Heart left ventricle (tissue), 13 donors: ENCODE measurements around the gene ADSS1.

ENCODE experiments used
- CTCF ChIP-seq, 12 donors: fragments of 200-600 bp; sonication (generic) in 4 of 12; IDR thresholded peaks; one replicate each; pipeline versions ENCODE4 v1.5.0 to v1.8.0; 2018 to 2022; ENCODE audit warnings: antibody characterized with exemption in 12 of 12, mild to moderate bottlenecking in 5 of 12
- POLR2A ChIP-seq, 2 donors: fragments of 450-650 bp; IDR thresholded peaks; one replicate each; pipeline ENCODE4 v1.6.1; 2017; ENCODE audit warnings: antibody characterized with exemption in 2 of 2, mild to moderate bottlenecking in 2 of 2, moderate library complexity in 2 of 2
- donor health status: ischemic (EF 13 %, LVEDD 7.1; RV severe dilation, severe dysfunction).
- donor health status: DM: no; HTN: yes; CAD: no.
- donor health status: DM: no; HTN: no; CAD: no.
- donor health status: ischemic (EF 25% LVEDD 6.9; RV normal size, moderate dysfunction).
- donor health status: ischemic (EF 25% LVEDD 5.7; RV mildly dilated, moderate dysfunction).
- donor health status: ischemic (EF 35%, LVEDD 5.7; RV mildly dilated, moderate dysfunction).
- donor health status: nonischemic (EF 11% LVEDD 7.7; RV severe dilation, severe dysfunction).
- donor health status: DM: yes; HTN: yes; CAD: no.
- donor health status: PGD.
- donor health status: ischemic (EF 29% LVEDD 5.4; RV normal size, mild dysfunction).
- donor health status: nonischemic (EF 23%, LVEDD 6.1; RV moderate dilation, normal function).

DNA sequence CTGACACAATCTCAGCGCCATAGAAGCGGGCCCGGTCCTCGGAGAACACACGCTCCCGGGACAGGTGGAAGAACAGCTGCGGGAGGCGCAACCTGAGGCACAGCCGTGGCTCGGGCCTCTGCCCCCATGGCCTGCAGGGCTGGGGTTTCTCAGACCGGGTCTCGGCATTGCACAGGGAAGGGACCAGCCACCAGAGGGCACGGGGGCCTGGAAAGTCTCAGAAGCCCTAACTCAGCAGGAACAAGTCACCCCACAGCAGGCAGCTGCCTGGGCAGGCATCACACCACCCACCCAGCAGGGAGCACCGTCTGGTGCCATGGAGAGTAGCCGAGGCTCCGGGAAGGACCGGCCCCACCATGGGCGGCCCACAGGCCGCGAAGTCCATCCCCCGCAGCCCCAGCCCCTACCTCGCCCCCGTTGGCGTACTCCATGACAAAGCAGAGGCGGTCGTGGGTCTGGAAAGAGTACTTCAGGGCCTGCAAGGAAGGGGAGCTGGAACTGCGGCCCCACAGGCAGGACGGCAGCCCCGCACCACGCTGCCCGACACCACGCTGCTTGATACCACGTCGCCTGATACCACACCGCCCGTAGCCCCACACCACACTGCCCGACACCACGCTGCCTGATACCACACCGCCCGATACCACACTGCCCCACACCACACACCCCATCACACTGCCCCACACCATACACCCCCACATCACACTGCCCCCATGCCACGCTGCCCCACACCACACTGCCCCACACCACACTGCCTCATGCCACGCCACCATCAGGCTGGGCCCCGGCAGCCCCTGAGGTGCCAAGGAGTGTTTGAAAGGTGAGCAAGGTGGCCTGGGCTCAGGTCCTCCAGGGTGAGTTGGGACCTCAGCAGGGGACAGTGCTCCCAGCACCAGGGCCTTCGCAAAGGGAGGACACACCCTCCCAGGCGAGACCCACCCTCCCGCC, 49.8 kb downstream of the ADSS1 start:
- TF ChIP-seq CTCF (IDR thresholded peaks at IDR 0.05) (no peak), POLR2A (IDR thresholded peaks at IDR 0.05) (no peak)
